GM12864 (cell line): ENCODE results near the gene PDE4B.
"Not testable (repeated sequence)": the region's sequence is repeated elsewhere in the genome, so short reads cannot be mapped to it uniquely, and the experiment has no call there.

Experiments used
- DNase-seq: peaks from one replicate; pipeline ENCODE4 v3.0.0-alpha.2; 2011; ENCODE audit warnings: low read depth
- H3K4me3 ChIP-seq: 2 replicates; pipeline ENCODE4 v1.5.1; 2011; ENCODE audit warnings: mild to moderate bottlenecking, low read depth, low read length, control low read depth
- TF ChIP-seq, protein P1 (sequence below): IDR thresholded peaks from 2 replicates; pipeline ENCODE4 v1.5.1; 2011; ENCODE audit warnings: low read depth, mild to moderate bottlenecking, moderate library complexity, low read length, control low read depth, inconsistent platforms; ENCODE audit errors: missing control alignments

PDE4B gene

DNA sequence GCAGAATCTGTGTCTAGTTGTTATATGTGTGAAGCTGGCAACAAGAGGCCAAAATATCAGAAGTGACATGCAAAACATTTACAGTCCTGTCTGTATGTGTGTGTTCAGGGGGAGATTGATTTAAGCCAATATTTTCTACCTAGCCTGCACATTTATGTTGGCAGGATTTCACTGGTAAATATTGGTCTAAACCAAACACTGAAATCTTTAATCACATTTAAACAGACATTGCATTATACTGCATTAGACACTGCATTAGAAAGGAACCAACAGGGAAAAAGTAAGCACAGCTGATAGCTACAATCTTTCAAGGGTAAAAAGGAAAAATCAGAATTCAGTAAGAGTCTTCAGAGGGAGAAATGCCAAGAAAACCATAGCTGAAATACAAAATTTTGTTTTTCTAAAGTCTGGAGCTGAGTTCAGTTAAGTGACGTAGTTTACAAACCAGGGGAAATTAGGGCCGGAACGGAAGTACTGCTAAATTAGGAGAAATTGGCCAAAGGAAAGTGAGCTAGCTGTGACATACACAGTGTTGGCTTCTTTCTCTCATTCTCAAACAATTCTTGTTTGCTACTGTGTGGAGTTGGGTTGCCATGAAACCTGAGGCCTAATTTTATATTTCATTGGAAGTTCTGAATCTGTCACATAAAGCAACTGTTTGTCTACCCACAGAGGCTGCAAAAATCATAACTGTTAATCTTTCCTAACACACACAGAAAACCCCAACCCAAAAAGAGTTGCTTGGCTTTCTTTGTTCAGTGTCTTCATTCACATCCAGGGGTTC is 524.0 kb downstream of the PDE4B start:
- DNase-seq, result no peak
- no peak overlapping the region for H3K4me3 ChIP-seq
- TF ChIP-seq, protein P1, sequence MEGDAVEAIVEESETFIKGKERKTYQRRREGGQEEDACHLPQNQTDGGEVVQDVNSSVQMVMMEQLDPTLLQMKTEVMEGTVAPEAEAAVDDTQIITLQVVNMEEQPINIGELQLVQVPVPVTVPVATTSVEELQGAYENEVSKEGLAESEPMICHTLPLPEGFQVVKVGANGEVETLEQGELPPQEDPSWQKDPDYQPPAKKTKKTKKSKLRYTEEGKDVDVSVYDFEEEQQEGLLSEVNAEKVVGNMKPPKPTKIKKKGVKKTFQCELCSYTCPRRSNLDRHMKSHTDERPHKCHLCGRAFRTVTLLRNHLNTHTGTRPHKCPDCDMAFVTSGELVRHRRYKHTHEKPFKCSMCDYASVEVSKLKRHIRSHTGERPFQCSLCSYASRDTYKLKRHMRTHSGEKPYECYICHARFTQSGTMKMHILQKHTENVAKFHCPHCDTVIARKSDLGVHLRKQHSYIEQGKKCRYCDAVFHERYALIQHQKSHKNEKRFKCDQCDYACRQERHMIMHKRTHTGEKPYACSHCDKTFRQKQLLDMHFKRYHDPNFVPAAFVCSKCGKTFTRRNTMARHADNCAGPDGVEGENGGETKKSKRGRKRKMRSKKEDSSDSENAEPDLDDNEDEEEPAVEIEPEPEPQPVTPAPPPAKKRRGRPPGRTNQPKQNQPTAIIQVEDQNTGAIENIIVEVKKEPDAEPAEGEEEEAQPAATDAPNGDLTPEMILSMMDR, result no peak

DNA sequence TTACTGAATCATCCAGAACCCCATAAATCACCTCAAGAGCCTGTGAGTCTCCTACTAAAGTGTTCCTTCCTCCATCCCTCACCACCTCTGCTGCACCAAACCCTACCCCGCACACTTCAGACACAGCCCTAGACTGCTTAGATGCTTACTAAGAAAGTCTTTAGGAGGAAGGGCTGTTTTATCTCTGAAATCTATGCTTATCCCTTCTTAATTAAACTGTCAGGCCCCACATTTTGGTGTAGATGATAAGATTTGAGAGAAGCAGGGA is 524.5 kb downstream of the PDE4B start:
- TF ChIP-seq, protein P1, result no peak
- no peak for DNase-seq
- no peak overlapping the region for H3K4me3 ChIP-seq

DNA sequence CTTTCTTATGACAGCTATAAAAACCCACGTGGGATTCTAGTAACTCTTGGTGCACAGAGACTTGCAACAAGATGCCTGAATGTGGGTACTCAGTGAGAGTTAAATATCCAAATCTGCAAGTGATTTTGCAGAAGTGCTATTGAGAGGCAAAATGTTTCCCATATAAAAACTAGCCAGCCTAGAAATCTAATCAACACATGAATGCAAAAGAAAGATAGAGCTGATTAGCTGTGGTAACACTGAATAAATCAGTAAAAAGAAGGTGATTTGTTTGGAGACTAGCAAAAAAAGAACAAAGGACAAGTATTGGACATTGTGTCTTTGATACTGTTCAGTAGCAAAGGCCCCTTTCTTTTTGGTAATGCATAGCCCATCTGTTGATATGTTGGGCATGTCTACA is 527.5 kb downstream of the PDE4B start:
- TF ChIP-seq, protein P1, result no peak
- no peak for DNase-seq
- no peak overlapping the region for H3K4me3 ChIP-seq

DNA sequence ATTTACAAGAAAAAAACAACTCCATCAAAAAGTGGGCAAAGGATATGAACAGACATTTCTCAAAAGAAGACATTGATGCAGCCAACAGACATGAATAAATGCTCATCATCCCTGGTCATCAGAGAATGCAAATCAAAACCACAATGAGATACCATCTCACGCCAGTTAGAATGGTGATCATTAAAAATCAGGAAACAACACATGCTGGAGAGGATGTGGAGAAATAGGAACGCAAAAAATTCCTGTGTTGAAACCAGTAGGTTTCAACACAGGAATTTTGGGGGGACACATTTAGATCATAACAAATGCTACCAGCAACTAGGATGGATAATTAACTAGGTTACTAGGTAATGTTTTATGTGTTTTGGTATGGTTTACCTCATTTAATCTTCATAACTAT is 529.8 kb downstream of the PDE4B start:
- not testable (repeated sequence) for H3K4me3 ChIP-seq, DNase-seq

DNA sequence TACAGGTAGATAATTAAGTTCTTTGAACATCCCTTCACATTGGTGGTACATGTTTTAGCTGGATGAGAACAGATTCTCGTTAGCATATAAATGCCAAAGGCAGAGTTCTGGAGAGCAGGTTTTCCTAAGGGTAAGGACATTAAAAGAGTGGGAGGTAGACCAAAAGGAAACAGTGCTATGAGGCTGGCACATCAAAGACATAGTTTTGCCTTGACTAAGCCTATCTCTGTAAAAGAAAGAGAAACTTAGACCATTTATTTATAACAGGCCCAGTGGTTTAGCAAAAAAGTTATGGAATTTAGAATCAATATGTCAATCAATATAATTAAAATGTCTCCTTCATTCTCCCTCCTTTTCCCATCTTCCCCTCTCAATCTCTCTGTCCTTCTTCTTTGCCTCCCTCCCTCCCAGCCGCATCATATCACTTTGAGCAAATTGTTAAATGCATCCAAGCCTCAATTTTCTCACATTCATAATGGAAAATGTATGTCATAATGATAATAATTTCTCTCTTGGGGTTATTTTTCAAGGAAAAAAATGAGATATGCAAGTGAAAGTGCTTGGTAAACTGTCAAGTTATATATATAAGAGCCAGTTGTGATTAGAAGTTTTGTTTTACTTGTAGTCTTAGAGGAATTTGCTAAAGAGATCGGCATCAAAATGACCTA is 531.4 kb downstream of the PDE4B start:
- TF ChIP-seq, protein P1, result no peak
- no peak overlapping the region for H3K4me3 ChIP-seq
- DNase-seq, result no peak

DNA sequence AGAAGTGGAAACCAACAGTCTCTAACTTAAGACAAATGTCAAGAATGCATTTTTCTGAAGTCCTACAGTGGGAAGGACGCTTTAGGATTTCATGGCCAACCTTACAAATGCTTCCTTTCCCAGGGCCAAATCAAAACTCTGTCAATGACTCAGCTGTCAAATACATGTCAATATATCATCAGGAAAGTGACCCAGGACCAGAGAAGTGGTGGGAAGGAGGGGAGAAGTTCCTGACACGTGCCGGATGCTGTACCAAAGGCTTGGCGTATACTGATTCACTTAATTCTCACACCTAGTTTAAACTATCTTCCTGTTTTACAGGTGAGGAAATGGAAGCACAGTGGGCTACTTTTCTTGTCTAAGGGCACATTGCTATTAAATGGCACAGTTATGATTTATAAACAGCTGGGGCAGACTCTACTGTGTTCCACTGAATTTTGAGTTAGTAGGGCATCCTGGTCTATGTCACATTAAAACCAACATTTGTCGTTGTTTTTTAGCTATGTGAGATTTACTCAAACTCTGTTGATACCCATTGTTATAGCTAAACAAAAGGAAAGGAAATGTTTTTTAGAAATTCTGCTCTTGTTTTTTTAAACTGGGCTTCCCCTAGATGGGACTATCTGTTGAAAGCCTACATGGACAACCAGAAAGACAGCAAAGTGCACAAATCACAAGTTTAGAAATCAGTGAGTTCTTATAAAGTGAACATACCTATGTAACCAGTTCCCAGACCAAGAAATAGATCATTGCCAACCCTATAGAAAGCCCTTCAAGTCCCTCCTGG is 533.1 kb downstream of the PDE4B start:
- DNase-seq, result no peak
- TF ChIP-seq, protein P1, result no peak
- H3K4me3 ChIP-seq, result no peak overlapping the region

DNA sequence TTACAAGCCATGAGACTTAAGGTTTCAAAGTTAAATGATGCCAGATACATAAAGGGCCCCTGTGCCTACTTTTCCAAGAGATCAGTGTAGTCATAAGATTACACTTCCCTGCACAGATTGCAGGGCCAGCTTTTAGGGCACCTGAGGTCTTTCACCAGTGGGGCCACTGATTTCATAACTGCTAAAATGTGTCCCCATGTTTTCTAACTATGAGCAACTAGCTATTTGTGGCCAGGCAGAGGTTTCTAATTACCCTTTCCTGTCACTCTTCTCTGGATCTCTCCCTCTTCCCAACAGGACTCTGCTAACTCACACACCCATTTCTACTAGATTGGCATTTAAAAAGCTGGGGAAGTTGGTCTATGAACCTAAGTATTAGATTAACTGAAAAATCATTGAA is 534.2 kb downstream of the PDE4B start:
- DNase-seq, result no peak
- TF ChIP-seq, protein P1, result no peak
- no peak overlapping the region for H3K4me3 ChIP-seq
